Stimulated activated CD4-positive, alpha-beta T cell treated with anti-CD3 and anti-CD28 coated beads, Interleukin-4, amount 100 ng/mL, for 4 hours (primary cell): Measurements from ENCODE around the gene CEP295NL.
"Not testable (repeated sequence)": the region's sequence is repeated elsewhere in the genome, so short reads cannot be mapped to it uniquely, and the experiment has no call there.

Source experiments
- DNase-seq, 2 experiments: peaks; one replicate each; pipeline ENCODE4 v3.0.0-alpha.2; 2020

Gene CEP295NL

DNA sequence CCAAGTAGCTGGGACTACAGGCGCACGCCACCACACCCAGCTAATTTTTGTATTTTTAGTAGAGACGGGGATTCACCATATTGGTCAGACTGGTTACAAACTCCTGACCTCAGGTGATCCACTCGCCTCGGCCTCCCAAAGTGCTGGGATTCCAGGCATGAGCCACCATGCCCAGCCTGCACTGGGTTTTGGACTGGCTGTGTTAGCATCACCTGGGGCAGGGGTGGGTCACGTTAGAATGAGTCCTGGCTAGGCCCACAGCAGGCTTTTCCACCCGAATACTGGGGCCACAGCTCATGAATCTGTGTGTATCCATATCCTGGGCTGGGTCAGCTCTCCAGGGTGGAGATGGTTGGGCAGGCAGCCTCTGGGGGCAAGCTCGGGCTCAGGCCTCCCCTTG, 770 bp downstream of the CEP295NL start:
- DNase-seq: not testable (repeated sequence)

DNA sequence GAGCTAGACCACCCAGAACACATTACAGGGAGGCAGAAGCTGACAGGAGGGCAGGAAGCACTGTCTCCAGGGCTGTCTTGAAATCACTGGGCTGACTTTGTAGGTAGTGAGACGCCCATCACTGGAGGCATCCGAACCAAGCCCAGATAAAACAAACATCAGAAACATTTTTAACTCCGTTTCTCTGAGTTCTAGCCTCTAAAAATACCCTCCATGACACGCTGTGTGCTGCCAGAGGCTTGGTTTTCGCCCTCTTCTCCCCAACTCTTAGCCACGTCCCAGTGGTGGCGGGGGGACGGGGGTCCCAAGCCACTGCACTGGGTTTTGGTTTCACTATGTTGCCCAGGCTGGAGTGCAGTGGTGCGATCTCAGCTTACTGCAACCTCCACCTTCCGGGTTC, 1.2 kb downstream of the CEP295NL start:
- DNase-seq: no peak

DNA sequence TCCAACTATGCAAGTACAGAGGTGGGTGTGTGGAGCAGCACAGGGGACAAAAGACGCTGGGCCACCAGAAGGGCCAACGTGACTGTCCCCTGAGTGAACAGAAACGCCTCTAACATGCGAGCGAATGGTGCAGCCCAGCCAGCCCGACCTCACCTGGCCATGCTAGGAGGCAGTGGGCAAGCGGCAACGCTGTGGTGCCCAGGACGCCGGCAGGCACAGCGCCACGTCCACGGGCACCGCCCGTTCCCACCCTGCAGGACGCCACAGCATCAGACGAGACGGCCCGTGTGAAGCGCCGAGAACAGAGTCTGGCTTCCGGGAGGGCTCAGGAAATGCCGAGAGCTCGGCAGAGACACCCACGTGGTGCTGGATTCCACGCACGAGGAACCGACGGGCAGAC, 2.2 kb downstream of the CEP295NL start:
- no peak for DNase-seq

DNA sequence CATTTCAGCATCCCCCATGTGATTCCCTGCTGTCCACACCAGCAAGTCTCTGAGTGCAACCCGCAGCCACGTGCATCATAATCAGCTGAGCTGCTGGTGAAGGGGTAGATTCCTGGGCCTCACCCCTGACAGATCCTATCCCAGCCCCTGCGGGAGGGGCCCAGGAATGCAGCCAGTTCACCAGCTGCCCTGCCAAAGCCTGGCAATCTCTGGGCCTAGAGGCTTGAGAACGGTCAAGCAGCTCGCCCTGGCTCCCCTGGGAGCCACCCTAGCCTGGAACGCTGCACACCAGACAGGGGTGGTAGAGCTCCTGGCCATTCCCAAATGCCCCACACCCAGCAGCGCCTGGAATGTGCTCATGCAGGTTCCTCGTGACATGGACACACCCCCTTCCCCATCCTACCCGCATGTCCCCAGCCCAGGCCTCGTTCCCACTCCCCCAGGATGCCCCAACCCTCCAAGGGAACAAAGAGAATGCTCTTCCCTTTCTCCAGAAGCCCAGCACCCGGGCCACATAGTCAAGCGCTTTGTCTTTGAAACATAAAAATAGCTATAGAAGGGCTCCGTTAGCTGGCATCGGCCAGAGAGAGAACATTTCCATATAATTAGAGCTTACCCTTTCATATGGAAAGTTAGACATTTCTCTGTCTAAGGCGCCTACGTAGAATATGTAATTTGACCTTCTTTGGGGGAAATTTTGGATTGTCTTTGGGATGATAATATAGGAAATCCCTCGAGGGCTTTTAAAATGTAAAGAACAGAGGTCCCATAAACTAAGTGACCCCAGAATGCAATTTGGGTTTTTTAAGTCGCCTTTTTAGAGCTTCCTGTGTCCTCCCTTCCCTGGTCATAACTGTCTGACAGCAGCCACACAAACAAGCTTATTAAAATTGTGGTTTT, 3.4 kb downstream of the CEP295NL start:
- DNase-seq: no peak

DNA sequence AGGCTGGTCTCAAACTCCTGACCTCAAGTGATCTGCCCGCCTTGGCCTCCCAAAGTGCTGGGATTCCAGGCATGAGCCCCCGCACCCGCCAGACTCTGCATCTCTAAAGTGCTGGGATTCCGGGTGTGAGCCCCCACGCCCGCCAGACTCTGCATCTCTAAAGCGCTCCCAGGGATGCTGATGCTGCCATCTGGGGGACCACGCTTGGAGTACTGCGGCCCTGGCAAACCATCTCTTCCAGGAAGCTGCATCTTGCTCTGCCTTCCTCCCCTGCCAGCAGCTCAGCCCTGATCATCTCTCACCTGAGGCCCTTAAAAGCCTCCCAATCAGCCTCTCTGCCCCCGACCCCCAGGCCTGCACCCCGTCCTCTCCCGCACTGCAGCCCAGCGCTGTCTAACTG, 4.1 kb downstream of the CEP295NL start:
- DNase-seq: no peak

DNA sequence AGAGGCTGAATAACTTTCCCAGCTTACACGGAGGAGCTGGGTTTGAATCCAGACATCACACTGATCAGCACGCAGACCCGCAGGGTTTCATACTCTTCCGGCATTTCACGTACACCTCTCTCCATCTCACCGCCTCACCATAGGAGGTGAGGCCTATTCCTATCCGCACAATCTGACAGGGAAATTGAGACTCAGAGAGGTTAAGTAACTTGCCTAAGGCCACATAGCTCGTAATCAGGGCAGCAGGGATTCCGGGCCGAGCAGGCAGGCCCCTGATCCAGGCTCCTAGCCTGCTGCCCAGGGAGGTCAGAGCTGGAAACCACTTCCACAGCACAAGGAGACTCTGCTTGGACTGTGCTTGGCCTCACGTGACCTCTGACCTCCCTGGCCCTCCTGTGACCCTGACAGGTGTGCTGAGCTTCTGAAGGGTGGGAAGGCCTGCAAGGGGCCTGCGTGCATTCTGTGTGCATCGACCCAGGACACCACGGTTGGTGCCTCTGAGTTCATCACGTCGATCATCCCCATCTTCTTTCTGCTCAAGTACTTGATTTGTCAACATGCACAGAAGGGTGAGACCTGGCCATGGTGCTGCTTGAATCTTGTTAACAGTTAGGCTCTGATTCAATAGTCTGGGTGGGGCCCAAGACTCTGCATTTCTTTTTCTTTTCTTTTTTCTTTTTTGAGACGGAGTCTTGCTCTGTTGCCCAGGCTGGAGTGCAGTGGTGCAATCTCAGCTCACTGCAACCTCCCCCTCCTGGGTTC, 4.7 kb downstream of the CEP295NL start:
- DNase-seq: no peak

DNA sequence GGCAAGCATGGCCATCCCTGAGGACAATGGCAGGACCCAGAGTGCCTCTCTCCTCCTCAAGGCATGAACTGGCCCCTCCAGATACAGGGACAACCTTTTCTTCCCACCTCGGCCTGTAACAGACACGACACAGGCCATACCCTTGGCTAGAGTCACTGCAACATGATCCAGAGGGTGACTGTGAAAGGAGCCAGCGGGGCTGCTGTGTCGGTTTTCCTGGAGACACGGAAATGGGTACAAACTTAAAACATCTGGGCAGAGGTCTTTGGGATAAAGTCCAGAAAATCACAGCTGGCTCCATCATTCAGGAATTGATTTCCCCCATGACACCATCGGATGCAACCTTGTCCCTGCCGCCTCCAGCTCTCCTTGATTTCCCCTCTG, 5.3 kb downstream of the CEP295NL start:
- DNase-seq: no peak

DNA sequence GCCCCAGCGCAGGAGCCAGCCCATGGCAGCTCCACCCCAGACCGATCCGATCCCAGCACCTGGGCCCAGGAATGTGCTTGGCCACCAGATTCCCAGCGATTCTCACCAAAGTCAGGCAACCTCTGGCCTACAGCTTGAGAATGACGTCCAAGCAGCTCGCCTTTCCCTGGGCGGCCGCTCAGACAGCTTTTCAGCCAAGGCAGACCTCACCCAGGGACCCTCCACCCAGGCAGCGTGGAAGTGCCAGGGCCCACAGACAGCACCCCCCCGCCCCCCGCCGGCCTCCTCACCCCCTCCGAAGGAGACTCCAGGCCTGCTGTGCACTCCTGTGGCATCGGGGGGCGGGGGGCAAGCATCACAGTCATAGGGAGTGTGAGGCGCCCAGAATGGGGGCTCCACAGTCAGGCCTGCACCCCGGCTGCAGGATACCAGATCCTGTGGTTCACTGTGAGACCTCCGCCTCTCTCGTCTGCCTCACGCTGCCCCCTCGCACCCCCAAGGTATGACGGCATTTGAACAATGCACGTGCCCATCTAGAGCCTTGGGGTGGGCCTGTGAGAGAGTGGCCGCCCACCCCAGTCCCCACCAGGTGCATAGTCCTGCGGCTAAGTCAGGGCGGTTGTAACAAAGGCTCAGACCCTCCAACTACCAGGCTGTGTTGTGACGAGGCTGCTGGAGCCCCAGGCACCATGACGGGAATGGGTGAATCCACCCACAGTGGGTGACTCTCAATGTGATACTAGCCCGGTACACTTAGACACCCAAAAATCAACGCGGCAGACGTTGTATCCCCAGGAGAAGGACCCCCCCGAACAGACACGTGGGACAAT, 6.0 kb downstream of the CEP295NL start:
- no peak for DNase-seq

DNA sequence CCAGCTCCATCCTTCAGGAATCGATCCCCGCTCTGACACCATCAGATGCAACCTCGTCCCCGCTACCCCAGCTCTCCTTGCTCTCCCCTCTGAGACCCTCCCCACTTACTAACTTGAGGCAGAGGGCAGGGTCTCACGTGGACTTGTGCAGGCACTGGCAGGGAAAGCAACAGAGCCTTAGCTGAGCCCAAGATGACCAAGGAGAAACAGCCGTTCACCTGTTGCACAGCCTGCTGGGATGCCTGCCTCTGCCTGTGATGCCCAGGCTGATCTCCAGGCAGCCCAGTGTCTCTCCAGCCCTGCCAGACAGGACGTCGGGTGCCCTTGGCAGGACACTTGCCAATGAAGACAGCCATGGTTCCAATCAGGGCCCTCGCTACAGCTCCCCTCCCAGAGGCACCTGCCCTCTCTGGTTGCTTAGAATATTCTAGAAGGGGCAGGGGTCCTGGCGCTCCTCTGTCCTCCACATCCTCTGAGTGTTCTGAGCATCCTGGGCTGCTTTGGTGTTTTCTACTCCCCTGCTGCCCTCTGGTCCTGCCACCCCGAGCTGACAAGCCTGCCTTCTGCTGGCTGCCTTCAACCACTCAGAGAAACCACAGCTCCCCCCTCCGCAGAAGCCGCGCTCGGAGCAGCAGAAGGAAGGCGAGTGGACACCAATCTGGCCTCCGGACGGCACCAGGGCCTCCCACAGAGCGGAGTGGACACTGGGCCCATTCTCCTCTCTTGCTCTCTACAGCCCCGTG, 6.7 kb downstream of the CEP295NL start:
- DNase-seq: no peak

DNA sequence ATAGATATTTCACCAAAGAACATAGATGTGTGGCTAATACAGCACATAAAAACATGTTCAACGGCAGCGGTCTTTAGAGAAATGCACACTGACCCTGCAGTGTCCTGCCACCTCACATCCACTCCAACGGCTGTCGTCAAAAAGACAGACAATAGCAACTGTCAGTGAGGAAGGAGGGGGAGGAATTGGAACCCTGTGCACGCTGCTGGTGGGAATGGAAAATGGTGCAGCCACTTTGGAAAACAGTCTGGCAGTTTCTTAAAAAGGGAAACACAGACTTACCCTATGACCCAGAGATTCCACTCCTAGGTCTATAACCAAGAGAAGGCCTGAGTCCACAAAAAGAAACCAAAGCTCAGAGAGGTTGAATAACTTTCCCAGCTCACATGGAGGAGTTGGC, 7.7 kb downstream of the CEP295NL start:
- DNase-seq: no peak

DNA sequence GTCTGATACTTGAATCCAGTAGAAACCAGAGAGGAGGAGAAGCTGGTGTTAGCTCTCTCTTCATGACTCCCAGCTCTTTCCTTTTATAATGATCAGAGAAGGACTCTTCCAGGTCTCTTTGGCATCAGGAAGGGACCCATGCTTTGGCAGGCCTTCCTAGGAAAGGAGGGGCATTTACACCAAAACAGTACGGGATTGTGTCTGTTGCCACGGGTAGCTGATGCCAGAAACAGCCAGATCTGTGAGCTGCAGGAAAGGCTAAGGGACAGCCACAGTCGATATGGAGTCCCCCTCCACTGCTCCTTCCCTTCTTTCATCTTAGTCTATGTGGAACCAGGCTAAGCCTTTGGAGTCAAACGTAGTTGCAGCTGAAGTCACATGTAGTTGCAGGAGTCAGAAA, 9.3 kb downstream of the CEP295NL start:
- DNase-seq: no peak

DNA sequence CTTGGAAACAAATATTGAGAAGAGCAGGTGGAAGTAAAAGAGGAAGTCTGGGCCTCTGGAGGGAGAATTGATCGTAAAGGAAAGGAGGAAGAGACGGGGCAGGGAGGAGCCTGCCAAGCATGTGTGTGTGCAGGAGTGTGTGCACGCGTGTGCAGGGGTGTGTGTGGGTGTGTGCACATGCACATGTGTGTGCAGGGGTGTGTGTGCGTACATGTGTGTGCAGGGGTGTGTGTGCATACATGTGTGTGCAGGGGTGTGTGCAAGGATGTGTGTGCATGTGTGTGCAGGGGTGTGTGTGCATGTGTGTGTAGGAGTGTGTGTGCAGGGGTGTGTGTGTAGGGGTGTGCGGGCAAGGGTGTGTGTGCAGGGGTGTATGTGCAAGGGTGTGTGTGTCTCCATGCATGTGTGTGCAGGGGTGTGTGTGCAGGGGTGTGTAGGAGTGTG, 10.0 kb downstream of the CEP295NL start:
- no peak for DNase-seq

DNA sequence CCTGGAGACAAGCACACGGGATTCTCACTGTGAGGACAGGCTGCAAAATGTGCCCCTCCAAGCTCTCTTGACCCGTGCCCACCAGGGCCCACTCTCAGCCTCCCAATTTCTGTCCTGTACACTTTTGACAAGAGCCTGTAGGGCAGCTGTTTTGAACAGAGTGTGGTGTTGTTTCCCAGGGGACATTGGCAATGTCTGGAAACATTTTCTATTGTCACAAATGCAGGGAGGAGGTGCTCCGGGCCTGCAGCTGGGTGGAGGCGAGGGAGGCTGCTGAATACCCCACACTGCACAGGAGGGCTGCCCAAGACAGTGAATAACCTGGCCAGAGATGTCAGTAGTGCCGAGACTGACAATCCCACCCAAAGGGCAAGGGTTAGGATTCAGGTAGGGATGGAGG, 10.5 kb downstream of the CEP295NL start:
- DNase-seq: no peak

DNA sequence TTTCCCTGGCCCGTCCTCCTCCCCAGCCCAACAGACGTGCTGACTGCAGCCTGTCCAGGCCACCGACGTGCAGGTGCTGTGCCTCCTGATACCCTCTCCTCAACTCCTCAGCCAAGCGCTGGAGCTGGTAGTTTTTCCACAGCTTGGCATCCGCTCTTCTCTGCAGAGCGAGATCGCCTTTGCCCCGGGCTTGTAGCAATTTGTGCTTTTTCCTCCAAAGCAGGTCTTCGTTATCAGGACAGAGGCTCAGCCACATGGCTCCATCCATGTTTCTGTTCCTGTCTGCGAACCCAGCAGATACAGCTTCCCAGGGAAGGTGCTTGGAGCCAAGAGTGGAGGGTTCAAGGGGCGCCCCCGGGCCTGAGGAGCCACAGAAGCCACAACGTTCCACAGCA, 10.9 kb downstream of the CEP295NL start:
- no peak for DNase-seq

DNA sequence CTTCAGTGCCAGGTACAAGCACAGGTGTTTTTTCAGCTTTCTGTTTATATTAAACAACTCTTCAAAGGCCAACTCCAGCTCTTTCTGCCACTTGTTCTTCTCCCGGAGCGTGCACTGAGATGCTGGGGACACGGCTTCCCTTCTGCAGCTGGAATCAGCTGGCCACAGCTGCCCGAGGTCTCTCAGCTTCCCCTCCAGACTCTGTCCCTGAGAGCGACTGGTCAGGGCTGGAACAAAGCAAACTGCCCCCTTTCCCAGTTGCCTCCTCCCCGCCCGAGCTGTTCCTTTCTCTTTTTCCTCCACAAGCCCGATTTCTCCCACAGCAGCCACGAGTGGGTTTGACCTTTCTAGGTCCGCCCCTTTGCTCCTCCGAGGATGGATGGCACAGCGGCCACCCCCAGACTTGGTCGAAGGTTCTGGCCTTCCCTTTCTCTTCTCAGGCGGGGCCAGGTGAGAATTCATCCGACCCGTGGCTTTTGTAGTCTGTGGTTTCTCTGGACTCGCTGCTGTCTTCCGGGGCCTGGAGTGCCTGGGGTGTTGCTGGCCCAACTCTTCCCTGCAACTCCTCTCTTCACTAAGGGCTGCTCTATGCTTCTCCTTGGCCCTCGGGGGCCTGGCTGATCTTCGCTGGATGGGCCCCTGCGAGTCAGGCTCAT, 11.5 kb downstream of the CEP295NL start:
- DNase-seq: no peak

DNA sequence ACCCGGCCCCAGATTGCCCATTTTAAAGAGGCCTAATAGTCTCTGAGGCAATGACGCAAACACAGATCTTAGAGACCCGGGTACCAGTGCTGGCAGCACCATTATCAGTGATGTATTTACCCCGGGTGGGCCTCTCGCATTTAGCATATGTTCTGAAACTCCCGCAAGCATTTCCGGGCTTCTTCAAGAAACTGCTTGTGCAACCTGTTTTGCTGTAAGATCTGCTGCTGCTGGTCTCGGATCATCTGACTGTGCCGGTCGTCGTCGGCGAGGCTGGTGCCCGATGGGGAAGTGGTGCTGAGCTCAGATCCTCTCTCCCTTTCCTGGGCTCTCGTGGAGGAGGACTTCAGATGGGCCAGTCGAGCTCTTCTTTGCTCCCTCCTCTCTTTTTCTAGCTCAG, 12.5 kb downstream of the CEP295NL start:
- DNase-seq: peak; percentile 19 to 20

DNA sequence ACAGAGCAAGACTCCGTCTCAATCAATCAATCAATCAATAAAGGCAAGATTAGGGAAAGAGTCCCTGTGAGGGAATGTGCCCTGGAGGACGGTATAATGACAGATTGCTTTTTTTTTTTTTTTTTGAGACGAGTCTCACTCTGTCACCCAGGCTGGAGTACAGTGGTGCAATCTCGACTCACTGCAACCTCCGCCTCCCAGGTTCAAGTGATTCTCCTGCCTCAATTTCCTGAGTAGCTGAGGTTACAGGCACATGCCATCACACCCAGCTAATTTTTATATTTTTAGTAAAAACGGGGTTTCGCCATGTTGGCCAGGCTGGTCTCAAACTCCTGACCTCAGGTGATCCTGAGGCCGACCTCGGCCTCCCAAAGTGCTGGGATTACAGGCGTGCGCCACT, 12.9 kb downstream of the CEP295NL start:
- DNase-seq: not testable (repeated sequence)

DNA sequence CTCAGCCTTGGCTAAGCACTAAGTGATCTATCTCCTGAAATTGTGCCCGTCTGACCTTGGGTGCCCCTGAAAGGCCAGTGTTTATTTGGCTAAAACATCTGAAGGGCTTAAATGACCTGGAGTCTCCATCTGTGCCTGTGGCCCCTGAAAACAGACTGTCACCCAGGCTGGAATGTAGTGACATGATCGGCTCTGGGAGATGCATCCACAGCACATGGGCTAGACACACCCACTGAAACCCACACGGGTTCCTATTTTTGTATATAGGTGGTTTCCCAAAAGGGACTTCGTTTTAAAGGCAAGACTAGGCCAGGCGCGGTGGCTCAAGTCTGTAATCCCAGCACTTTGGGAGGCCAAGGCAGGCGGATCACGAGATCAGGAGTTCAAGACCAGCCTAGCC, 13.5 kb downstream of the CEP295NL start:
- peak in 1 of 2 experiments; percentile 20 for DNase-seq

DNA sequence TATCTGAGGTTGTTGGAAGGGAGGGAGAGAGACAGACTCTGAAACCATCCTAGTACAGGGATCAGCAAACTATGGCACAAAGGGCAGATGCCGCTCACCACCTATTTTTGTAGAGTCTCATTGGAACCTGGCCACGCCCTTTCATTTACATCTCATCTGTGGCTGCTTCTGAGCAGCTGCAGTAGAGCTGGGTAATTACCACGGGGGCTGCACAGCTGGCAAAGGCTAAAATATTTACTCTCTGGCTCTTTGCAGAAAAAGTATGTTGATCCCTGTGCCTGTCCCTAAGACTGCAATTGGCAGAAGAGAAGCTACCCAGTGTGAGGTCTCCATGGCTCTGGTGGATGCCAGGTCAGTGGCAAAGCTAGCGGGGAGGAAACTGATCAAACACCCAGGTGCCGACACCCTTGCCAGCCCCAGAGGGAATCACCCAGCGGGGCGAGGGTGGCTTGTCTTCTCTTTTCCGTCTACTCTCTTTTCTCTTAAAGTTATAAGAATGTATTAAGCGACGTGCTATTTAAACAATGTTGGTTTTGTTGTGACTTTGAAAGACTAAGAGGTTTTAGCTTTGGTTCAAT, 14.0 kb downstream of the CEP295NL start:
- DNase-seq: no peak

DNA sequence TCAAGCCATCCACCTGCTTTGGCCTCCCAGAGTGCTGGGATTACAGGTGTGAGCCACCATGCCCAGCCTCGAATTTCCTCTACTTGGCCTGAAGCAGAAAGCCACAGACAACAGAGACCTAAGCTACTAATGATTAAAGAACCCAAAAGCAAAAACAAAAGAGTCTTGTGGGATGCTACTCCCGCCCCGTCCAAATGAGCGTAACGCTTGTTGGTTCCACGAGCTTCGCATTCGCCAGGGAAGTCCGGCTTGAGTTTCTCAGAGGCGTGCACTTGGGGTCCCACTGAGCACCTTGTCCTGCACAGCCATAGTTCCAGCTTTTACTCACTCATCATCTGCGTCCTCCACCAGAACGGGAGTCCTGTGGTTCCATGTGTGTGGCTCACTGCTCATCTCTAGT, 16.0 kb downstream of the CEP295NL start:
- DNase-seq: no peak

DNA sequence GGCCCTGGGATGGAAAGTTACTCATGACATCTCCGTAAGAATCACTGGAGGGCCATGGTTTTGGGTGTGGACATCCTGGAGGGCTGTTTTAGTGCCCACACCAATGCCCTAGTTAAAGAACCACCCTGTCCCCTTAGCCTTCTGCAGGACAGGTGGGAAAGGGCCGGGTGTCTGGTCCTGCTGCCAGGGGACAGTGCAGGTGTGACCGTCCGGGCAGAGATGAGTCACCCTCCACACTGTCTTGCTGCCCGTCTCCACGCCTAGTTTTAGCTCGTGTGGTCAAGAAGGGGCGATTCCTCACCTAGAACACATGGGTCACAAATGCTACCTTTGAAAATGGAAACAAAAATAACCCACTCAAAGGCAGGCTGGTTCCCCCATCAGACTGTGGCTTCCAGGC, 17.0 kb downstream of the CEP295NL start:
- DNase-seq: no peak
